Thyroid gland (tissue), 4 donors: ENCODE data around the gene EFNB2.

ENCODE experiments used
- CTCF ChIP-seq, 6 experiments: fragments of 200-600 bp in 3 of 6; fragments of 450-650 bp in 3 of 6; sonication (generic) in 3 of 6; IDR thresholded peaks; one replicate each; pipeline ENCODE4 v1.5.1; 2016 to 2019; ENCODE audit warnings: antibody characterized with exemption in 6 of 6, mild to moderate bottlenecking in 2 of 6, inconsistent platforms in 1 of 6, moderate library complexity in 1 of 6
- POLR2A ChIP-seq, 2 donors: fragments of 450-650 bp; IDR thresholded peaks; one replicate each; pipeline ENCODE4 v1.6.1; 2017; ENCODE audit warnings: antibody characterized with exemption in 2 of 2, mild to moderate bottlenecking in 2 of 2, moderate library complexity in 1 of 2

DNA sequence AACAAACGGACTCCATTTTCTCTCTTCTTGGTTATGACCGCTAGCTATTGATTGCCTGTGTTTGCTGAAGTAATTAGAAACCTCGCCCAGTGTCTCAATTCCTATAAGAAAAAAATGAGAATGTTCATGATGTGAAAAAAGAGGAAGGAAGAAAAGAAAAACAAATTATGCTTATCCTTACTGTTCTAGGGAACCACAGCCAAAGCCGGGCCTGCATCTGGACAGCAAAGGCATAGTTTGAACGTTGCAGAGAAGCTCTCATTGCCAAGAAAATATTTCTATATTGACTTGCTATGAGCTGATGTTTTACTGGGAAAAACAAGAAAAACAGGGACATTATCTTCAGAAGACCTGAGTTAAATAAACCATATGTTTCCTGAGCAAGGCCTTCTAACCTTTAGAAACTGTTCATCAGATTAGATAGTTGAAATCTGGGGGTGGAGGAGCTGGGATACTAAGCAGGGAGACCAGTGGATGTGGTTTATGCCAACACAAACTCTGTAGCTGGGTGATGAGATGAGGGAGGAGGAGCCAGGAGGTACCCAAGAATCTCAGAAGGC lies 55.0 kb downstream of the EFNB2 start:
- TF ChIP-seq CTCF (IDR thresholded peaks at IDR 0.05) (no peak), POLR2A (IDR thresholded peaks at IDR 0.05) (no peak)
